Measurements from ENCODE around the gene PLGLB1.
A peak's percentile ranks its signal among the peaks of the same experiment; 100 is the strongest.
"Not testable (repeated sequence)": the region's sequence is repeated elsewhere in the genome, so short reads cannot be mapped to it uniquely, and the experiment has no call there.

Gene PLGLB1

DNA sequence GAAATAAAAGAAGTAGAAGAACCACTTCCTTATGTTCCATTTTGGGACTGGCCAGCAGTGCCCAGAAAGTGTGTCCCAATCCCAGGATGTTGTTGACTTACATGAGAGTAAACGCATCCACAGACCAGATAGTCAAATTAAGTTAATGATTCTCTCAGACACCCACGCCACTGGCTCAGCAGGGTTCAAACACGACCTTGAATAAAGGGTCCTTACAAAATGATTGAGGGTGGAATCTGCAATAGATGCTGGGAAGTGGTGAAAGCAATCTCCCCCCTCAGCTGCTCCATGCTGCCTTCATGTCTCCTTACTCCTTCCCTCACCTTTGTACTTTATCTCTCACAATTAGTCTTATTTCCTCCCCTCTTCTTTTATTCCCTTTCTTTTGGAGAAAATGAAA, at the start of gene PLGLB1:
Gene PLGLB1, minus strand, starts transcription at position 101 of the 400 bp plus-strand sequence. Its CDS starts 61 bp downstream, at position 40.
- DNase-seq (ENCODE audit: low read depth); H3K4me3 ChIP-seq (ENCODE audit: low read depth, low read length): not testable (repeated sequence)

DNA sequence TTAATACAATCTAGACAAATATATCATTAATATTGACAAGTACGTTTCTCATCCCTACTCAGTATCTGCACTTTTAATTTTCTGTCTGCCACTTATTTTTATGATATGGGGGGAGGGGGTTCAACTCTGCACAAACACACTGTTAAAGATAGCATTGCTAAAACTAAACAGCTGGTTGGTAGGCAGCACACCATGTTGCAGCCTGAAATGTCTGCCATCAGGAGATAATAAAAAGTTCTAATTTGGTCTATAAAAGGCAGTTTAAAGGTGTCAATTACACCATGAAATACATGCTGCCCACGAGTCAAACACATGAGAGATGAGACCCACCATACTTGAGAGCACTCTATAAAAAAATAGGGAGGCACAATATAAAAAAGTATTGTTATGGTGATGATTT, 42.7 kb upstream of the PLGLB1 start:
- not testable (repeated sequence) for H3K4me3 ChIP-seq (ENCODE audit: low read depth, low read length); DNase-seq (ENCODE audit: low read depth)

DNA sequence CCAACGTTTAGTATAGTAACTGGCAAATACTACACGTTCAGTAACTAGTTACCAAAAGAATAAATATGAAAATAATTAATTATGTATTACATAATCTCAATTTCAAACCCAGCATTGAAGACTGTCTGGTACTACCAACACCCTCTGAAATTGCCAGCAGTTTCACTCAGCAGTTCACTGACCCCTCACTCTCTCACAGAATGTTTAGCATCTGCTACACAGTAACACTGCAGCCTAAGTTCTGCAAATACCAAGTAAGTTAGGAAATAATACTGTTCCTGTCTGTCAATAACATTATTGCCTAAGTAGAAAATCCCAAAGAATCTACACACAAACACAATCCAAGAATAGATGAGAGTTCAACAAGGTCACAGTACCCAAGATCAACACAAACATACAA, 41.8 kb upstream of the PLGLB1 start:
- not testable (repeated sequence) for H3K4me3 ChIP-seq (ENCODE audit: low read depth, low read length); DNase-seq (ENCODE audit: low read depth)

DNA sequence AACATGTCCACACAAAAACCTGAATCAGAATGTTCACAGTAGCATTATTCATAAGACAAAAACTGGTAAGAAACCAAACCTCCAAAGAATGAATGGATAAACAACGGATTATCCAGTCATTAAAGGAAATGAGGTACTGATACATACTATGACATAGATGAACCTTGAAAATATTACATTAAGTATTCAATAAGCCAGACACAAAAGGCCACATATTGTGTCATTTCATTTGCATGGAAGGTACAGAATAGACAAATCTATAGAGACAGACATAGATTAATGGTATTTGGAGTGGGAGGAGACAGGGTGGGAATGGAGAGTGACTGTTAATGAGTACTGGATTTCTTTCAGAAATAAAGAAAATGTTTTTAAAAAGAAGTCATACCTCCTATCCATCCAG, 39.9 kb upstream of the PLGLB1 start:
- DNase-seq (ENCODE audit: low read depth); H3K4me3 ChIP-seq (ENCODE audit: low read depth, low read length): not testable (repeated sequence)

DNA sequence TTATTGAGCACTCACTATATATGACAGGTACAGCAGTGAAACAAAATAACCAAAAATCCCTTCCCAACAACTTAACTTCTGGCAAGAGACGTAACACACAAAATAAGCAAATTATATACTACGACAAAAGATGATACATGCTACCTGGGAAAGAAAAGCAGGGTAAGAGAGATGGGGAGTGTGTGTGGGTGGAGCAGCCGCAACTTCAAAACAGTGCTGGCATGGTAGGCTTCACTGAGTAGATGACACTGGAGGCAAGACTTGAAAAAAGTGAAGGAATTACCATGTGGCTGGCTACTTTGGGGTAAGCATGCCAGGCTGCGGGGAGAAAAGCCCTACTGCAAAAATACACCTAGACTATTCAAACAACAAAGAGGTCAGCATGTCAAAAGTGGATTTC, 36.0 kb upstream of the PLGLB1 start:
- H3K4me3 ChIP-seq (ENCODE audit: low read depth, low read length); DNase-seq (ENCODE audit: low read depth): not testable (repeated sequence)

DNA sequence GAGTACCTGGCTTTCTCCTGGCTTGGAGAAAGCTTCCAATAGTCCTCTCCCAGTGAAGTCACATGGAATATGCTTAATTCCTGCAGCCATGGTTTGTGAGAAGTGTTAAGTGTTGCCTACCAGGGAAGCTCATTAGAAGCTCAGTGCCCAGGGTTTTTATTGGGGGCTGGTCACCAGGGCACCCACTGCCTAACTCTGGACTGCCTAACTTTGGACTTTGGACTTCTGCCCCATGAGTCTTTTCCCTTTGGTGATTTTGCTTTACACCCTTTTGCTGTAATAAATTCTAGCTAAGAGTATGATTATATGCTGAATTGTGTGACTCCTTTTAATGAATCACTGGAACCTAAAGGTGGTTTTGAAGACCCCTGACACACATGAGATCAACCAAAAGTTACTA, 35.2 kb upstream of the PLGLB1 start:
- not testable (repeated sequence) for H3K4me3 ChIP-seq (ENCODE audit: low read depth, low read length); DNase-seq (ENCODE audit: low read depth)

DNA sequence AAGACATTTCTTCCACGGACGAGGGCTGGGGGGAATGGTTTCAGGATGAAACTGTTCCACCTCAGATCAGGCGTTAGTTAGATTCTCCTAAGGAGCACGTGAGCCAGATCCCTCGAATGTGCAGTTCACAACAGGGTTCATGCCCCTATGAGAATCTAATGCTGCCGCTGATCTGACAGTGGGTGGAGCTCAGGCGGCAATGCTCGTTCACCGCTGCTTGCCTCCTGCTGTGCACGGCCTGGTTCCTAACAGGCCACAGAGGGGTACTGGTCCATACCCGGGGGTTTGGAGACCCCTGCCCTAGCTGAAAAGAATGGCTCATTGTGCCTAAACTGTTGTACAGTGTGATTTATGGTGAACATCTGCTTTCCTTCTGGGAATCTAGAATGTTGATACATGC, 34.8 kb upstream of the PLGLB1 start:
- H3K4me3 ChIP-seq (ENCODE audit: low read depth, low read length); DNase-seq (ENCODE audit: low read depth): not testable (repeated sequence)

DNA sequence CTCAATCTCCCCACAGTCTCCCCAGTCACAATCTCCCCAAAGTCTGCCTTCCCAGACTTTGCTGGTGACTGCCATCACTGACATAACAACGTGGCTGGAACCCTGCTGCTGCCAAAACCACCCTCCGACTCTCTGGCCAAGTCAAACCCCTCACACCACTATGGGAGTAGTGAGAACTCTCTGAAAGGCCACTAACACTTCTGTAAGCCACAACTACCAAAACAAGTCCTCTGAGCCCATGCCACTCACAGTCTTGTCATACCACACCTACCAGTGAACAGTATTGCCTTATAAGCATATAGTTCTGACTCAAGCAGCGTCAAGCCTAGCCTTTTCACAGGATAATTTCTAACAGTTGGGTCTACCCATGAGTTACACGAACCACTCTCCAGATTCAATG, 32.7 kb upstream of the PLGLB1 start:
- H3K4me3 ChIP-seq (ENCODE audit: low read depth, low read length); DNase-seq (ENCODE audit: low read depth): not testable (repeated sequence)

DNA sequence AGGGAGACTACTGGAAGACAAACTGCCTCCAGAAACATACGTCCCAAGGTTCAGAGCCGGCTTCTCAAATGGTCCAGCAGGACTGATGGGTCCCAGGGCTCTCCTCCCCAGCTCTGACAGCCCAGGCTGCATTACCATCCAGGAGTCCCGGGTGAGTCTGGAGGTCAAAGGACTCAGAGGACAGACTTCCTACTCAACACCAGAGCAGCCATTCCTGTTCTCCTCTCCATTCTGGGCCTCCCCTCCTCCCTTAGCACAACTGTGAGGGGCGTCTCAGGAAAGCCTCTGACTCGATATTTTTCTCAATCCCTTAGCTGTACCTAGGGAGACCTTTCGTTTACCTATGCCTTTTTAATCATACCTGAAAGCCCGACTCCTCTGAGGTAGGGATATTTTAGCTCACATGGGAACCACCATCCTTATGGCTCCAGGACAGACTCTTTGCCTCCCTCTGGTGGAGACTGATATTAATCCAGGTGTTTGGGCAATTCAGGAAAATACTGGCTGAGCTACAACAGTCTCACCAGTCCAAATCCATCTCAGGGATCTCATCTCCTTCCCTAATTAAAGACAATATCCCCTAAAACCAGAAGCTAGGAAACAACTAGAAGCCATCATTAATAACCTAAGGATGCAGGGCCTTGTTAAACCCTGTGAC, 19.8 kb upstream of the PLGLB1 start:
- TF ChIP-seq, protein P1, sequence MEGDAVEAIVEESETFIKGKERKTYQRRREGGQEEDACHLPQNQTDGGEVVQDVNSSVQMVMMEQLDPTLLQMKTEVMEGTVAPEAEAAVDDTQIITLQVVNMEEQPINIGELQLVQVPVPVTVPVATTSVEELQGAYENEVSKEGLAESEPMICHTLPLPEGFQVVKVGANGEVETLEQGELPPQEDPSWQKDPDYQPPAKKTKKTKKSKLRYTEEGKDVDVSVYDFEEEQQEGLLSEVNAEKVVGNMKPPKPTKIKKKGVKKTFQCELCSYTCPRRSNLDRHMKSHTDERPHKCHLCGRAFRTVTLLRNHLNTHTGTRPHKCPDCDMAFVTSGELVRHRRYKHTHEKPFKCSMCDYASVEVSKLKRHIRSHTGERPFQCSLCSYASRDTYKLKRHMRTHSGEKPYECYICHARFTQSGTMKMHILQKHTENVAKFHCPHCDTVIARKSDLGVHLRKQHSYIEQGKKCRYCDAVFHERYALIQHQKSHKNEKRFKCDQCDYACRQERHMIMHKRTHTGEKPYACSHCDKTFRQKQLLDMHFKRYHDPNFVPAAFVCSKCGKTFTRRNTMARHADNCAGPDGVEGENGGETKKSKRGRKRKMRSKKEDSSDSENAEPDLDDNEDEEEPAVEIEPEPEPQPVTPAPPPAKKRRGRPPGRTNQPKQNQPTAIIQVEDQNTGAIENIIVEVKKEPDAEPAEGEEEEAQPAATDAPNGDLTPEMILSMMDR (IDR thresholded peaks at IDR 0.05; ENCODE audit: low read depth, low read length, missing control alignments): peak; percentile 14
- H3K4me3 ChIP-seq (ENCODE audit: low read depth, low read length): not testable (repeated sequence)

DNA sequence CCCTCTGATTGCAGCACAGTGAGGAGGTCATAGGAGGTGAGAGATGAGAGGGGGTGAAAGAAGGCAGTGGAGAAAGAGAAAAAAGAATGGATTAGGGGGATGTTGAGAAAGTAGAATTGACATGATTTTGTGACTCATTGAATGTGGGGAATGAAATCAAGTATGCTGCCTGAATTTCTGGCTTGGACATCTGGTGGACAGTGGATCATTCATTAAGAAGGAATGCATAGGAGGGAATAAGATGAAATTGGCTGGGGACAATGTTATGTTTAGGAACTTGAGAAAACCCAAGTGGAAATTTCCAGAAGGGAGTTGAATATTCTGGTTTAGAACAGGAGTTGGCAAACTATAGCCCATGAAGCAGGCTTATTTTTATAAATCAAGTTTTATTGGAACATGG, 7.0 kb upstream of the PLGLB1 start:
- H3K4me3 ChIP-seq (ENCODE audit: low read depth, low read length); DNase-seq (ENCODE audit: low read depth): not testable (repeated sequence)

More for the DNA sequence above, 19.8 kb upstream of the PLGLB1 start:
- DNase-seq (ENCODE audit: low read depth): not testable (repeated sequence)

DNA sequence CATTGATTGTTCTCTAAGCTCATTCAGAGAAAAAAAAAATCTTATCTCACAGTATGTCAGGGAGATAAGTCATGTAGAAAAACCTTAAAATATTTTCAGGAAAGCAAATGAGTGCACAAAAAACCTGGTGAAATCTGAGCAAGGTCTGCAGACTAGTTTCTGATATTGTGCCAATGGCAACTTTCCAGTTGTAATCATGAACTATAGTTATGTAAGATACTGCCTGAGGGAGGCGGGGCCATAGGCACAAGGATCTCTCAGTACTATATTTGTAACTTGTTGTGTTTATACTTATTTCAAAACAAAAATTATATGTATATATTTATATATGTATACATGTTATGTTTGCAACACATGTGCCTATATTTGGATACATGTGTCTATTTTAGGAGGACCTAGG, 5.2 kb upstream of the PLGLB1 start:
- DNase-seq (ENCODE audit: low read depth); H3K4me3 ChIP-seq (ENCODE audit: low read depth, low read length): not testable (repeated sequence)

DNA sequence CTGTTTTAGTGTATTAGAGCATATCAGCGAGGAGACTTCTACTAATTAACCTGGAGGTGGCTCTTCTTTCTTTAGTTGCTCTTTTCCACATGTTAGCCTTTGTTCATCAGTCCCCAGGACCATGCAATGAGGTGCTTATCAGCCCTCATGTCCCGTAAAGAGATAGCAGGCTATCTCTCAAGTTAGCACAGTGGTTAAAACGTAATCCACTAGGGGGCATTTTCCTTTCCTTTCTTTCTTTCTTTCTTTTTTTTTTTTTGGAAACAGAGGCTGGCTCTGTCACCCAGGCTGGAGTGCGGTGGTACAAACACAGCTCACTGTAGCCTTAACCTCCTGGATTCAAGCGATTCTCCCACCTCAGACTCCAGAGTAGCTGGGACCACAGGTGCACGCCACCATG, 4.3 kb upstream of the PLGLB1 start:
- not testable (repeated sequence) for DNase-seq (ENCODE audit: low read depth); H3K4me3 ChIP-seq (ENCODE audit: low read depth, low read length)

DNA sequence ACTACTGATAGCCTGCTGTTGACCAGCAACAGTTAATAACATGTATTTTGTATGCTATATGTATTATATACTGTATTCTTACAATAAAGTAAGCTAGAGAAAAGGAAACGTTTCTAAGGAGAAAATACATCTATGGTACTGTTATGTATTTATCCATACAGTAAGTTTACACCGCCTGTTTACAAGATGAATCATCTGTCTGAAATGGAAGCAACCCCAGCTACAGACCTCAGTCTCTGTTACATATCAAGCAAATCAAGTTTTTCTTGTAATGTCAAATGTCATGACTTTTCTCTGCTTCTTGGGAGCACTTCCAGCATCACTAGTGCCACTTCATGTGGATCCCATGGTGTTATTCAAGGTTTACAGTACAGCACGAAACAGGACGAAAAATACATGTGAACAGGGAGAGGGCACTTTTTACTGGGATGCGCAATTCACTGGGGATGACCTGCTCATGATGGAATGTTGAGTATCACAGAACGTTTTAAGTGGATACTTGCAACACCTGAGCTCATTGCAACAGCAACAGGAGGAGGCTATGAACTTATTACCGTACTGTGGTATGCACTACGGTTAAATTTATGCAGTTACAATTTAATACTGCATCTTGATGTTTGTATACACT, 2.5 kb upstream of the PLGLB1 start:
- not testable (repeated sequence) for H3K4me3 ChIP-seq (ENCODE audit: low read depth, low read length); DNase-seq (ENCODE audit: low read depth)

DNA sequence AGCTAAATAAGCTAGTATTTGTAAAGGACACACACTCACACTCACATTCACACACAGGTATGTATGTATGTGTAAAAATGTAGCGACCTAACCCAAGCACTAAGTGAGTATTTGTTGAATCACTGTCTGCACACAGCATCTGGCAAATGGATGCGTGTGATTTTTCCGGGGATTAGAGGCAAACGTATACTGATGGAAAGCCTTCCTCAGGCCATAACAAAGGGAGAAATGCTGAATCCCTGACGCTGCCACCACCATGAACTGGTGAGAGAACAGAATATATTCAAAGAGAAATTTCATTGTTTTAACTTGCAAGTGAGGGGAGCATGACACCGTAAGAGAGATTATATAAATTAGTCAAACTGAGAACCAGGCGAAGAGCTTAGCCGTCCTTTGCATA, 601 bp downstream of the PLGLB1 start:
- not testable (repeated sequence) for DNase-seq (ENCODE audit: low read depth); H3K4me3 ChIP-seq (ENCODE audit: low read depth, low read length)

DNA sequence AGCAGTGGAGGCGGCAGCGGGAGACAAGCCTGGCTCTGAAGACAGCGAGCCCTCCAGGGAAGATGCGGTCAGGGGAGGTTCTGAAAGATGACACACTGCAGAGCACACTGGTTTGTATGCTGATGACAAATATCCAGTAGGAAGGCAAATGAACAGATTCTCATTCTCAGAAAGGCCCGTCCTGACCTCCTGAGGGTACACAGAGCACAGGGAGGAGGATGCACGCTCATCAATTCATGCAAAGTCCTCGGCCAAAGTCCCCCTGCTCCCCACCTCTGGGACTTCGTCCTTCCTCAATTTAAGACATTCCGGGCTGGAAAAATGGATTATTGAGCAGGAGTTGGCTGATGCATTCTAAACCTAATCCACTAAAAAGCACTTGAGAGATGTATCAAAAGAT, 2.6 kb downstream of the PLGLB1 start:
- not testable (repeated sequence) for H3K4me3 ChIP-seq (ENCODE audit: low read depth, low read length); DNase-seq (ENCODE audit: low read depth)

DNA sequence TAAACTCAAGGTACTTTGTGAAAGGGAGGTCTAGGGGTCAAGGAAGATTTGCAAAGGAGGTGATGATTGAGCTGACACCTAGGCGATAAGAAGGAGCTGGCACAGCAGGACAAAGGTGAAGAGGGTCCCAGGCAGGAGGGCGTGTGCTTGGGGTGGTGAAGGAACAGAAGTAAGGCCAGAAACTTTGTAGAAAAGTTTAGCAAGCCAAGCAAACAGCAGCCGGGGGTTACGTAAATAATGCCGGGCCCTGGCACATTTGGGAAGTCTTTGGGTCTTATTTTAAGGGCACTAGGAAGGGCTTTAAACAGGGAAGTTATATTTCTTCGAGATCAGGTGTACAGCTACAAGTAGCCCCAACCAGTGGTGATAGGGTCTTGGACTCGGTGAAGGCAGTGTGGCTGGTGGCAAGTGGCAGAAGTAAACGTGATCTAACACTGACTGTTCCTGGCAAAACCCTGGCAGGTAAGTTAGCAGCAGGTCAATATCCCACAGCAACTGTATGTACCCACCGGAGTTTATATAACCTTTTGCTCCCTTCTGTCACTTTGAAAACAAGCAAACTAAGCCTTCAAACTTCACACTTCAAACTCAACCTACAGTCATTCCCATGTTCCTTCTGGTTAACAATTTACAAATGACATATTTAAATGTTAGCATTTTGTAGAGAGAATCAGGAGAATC, 7.0 kb downstream of the PLGLB1 start:
- not testable (repeated sequence) for H3K4me3 ChIP-seq (ENCODE audit: low read depth, low read length); DNase-seq (ENCODE audit: low read depth)

DNA sequence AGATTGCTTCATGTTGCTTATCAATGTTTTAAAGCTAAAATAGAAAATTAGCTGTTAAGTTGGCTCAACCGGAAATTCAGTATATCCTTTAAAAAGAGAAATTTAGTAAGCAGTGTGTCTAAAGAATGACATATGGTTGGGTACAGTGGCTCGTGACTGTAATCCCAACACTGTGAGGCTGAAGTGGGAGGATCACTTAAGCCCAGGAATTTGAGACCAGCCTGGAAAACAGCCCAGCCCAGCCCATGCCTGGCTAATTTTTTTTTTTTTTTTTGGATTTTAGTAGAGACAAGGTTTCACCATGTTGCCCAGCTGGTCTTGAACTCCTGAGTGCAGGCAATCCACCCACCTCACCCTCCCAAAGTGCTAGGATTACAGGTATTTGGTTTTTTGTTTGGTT, 17.2 kb downstream of the PLGLB1 start:
- DNase-seq (ENCODE audit: low read depth); H3K4me3 ChIP-seq (ENCODE audit: low read depth, low read length): not testable (repeated sequence)

Measured in GM12864 (cell line).